Adipose tissue (tissue), 3 donors: ENCODE data around the gene RBM47. TPM values are rescaled to one million over a fixed set of nuclear protein-coding genes. Genes with fewer than 3 reads are reported as not detected.
"Not testable (repeated sequence)": the region's sequence is repeated elsewhere in the genome, so short reads cannot be mapped to it uniquely, and the experiment has no call there.

Source experiments
- H3K27ac ChIP-seq: one replicate; pipeline ENCODE4 v1.5.1; 2013; ENCODE audit warnings: low read depth, low read length
- WGBS, 3 donors: extraction: QIAGEN DNeasy Blood & Tissue Kit; methylation state at CpG; one replicate each; pipeline ENCODE4 v1.1.7; 2013; 5-methylcytosine and 5-hydroxymethylcytosine counted together
- polyA plus RNA-seq, 3 donors: library from polyadenylated mRNA; stranded (reverse); fragments of 200-250 nt; gene quantifications; one replicate each; pipeline ENCODE4 v1.2.3, GENCODE V29; 2013
- donor health status: healthy with polysubstance abuse.
- donor health status: Bipolar disorder and iron deficiency.
- donor health status: healthy.

The RBM47 gene
- polyA plus RNA-seq, 3 donors: 8.9 to 15.5 (median 11.5) TPM

DNA sequence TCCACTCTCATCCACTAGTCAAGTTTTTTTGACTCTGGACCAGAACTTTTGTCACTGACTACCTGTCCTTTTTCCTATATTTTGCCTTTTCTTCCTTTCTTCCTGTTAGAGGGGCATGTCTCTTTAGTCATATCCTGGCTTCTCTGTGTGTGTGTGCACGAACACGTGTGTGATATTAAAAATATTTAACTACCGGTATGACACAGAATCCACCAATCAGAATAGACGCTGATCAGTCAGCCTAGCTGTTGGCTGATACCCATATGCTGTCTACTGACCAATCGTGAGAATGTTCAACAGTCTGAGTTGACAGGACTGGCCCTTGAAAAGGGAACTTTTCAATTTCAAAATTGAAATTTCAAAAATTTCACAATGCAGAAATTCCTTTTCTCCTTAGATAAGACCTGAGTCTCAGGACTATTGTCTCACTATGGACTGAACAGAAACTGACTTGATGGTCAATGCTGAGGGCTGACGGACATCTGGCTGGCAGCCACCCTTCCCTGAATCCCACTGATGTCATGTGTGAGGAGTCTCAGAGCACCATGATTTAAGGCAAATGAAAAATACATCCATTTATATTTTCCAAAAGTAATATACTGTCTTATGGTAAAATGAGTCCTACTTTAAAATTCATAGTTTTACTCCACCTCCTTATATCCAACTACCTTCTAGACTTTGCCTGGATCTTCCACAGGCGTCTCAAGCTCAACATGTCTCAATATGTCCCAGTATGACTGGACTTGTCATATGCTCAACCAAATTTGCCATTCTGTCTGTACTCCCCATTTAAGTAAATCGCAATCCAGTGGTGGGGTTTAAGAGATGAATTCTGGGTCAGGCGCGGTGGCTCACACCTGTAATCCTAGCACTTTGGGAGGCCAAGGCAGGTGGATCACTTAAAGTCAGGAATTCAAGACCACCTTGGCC is 216.5 kb downstream of the RBM47 start:
- no peak overlapping the region for H3K27ac ChIP-seq
- WGBS, 3 donors: 66 to 83% (median 73%) methylated on average over 10 of the region's 10 CpGs

DNA sequence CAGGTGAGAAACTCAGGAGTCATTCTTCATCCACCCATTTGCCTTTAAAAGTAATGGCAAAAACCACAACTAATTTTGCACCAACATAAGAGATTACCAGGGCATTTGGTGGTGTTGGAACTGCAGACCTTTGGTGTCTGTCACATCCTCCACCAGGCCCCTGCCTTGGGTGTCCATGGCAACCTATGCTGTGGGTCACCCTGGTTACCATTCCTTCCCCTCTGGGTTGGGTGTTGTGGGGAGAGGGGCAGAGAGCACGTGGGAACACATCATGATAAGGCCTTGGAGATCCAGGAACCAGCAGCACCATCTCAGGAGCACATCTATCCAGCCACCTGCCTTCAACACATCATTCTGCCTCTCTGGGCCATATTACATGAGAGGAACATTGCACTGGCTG is 217.3 kb downstream of the RBM47 start:
- no peak overlapping the region for H3K27ac ChIP-seq
- WGBS, 3 donors: 50 to 62% (median 59%) methylated on average over 1 of the region's 1 CpG

GRCh38 chr4:40409835-40410234 is 219.8 kb downstream of the RBM47 start:
- WGBS, 3 donors: 74 to 88% (median 84%) methylated on average over 1 of the region's 1 CpG

GRCh38 chr4:40407468-40407867 is 222.2 kb downstream of the RBM47 start:
- 67 to 88% (median 84%) methylated on average over 3 of the region's 3 CpGs for WGBS, 3 donors
- H3K27ac ChIP-seq: not testable (repeated sequence)

More at GRCh38 chr4:40409835-40410234, 219.8 kb downstream of the RBM47 start:
- no peak overlapping the region for H3K27ac ChIP-seq

DNA sequence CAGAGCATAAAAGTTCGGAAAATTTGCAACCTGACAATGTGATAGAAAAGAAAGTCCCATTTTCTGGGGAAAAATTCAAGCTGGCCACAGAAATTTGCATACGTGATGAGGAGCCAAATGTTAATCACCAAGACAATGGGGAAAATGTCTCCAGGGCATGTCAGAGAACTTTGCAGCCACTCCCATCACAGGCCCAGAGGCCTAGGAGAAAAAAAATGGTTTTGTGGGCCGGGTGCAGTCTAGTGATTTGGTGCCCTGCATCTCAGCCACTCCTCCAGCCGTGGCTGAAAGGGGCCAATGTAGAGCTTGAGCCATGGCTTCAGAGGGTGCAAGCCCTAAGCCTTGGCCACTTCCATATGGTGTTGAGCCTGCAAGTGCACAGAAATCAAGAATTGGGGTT is 223.3 kb downstream of the RBM47 start:
- no peak overlapping the region for H3K27ac ChIP-seq
- WGBS, 3 donors: 91 to 98% (median 92%) methylated on average over 4 of the region's 4 CpGs

DNA sequence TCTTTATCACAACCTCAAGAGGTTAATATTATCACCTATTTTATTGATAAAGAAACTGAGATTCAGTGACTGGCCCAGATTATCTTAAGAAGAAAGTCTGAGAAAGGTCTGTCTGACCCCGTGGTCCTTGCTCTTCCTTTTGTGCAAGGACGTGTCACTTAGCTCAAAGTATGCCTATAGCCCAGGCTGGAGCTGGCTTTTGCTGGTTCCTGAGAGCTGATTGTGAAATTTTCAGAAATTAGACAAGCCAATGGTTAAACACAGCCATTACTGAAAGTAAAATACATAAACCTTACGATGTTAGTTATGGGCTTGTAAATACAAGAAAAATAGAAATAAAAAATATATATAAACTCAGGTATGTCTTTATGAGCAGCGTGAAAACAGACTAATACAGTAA is 224.5 kb downstream of the RBM47 start:
- 67 to 85% (median 77%) methylated on average over 4 of the region's 4 CpGs for WGBS, 3 donors
- no peak overlapping the region for H3K27ac ChIP-seq

- WGBS, 3 donors: 46 to 88% (median 87%) methylated on average over 5 of the region's 5 CpGs
- H3K27ac ChIP-seq: no peak overlapping the region
Measured at GRCh38 chr4:40403081-40403480, 226.6 kb downstream of the RBM47 start.

GRCh38 chr4:40402556-40402955 is 227.1 kb downstream of the RBM47 start:
- WGBS, 3 donors: 88% methylated on average over 1 of the region's 1 CpG
- no peak overlapping the region for H3K27ac ChIP-seq

GRCh38 chr4:40401631-40402030 is 228.0 kb downstream of the RBM47 start:
- no peak overlapping the region for H3K27ac ChIP-seq
- 70 to 75% (median 75%) methylated on average over 8 of the region's 8 CpGs for WGBS, 3 donors

DNA sequence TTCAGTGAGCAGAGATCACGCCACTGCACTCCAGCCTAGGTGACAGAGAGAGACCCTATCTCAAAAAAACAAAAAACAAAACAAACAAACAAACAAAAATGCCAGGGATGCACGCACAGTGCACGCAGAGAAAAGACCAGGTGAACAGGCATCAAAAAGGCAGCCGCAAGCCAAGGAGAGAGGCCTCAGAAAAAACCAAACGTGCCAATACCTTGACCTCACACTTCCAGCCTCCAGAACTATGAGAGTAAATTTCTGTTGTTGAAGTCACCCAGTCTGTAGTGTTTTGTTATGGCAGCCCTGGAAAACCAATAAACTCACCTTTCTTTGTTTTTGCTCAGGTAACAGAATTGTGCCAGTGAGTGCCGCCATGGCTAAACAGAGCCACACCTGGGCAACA is 228.6 kb downstream of the RBM47 start:
- H3K27ac ChIP-seq: no peak overlapping the region
- 93 to 98% (median 98%) methylated on average over 6 of the region's 6 CpGs for WGBS, 3 donors

- 83 to 99% (median 89%) methylated on average over 3 of the region's 3 CpGs for WGBS, 3 donors
- H3K27ac ChIP-seq: no peak overlapping the region
Measured at GRCh38 chr4:40399578-40399977, 230.1 kb downstream of the RBM47 start.

GRCh38 chr4:40395908-40396793 is 233.5 kb downstream of the RBM47 start:
- H3K27ac ChIP-seq: no peak overlapping the region
- WGBS, 3 donors: 48 to 54% (median 50%) methylated on average over 7 of the region's 7 CpGs

- no peak overlapping the region for H3K27ac ChIP-seq
- WGBS, 3 donors: 23 to 64% (median 56%) methylated on average over 4 of the region's 4 CpGs
Measured at GRCh38 chr4:40395166-40395900, 234.3 kb downstream of the RBM47 start.

GRCh38 chr4:40394236-40394635 is 235.4 kb downstream of the RBM47 start:
- 45 to 84% (median 53%) methylated on average over 6 of the region's 6 CpGs for WGBS, 3 donors
- H3K27ac ChIP-seq: no peak overlapping the region

DNA sequence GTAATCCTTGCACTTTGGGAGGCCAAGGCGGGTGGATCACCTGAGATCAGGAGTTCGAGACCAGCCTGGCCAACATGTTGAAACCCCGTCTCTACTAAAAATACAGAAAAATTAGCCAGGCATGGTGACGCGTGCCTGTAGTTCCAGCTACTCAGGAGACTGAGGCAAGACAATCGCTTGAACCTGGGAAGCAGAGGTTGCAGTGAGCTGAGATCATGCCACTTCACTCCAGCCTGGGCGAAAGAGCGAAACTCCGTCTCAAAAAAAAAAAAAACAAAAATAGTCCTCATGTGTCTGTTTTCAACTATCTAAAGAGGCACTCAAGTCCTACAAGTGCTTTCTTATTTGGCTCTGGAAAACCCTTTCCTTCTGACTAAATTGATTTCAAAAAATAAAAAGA is 237.4 kb downstream of the RBM47 start:
- H3K27ac ChIP-seq: not testable (repeated sequence)
- 96% methylated on average over 9 of the region's 9 CpGs for WGBS, 3 donors

- no peak overlapping the region for H3K27ac ChIP-seq
- WGBS, 3 donors: 69 to 92% (median 88%) methylated on average over 4 of the region's 4 CpGs
Measured at GRCh38 chr4:40389986-40390385, 239.7 kb downstream of the RBM47 start.

- H3K27ac ChIP-seq: no peak overlapping the region
- WGBS, 3 donors: 48 to 79% (median 56%) methylated on average over 6 of the region's 6 CpGs
Measured at GRCh38 chr4:40388239-40388638, 241.4 kb downstream of the RBM47 start.

GRCh38 chr4:40380647-40381046 is 249.0 kb downstream of the RBM47 start:
- H3K27ac ChIP-seq: no peak overlapping the region
- WGBS, 3 donors: 73 to 88% (median 80%) methylated on average over 5 of the region's 5 CpGs

DNA sequence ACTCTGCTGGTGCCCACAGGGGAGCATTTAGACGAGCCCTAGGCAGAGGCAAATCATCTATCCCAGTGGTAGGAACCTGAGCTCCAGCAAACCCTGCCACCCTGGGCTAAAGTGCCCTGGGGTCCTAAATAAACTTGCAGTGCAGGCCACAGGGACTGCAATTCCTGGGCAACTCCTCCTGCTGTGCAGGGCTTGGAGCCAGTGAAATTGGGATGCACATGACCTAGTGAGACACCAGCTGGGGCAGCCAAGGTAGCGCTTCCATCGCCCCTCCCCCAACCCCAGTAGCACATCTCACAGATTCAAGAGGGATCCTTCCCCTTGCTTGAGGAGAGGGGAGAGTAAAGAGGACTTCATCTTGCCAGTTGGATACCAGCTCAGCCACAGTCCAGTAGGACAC is 250.4 kb downstream of the RBM47 start:
- 66 to 78% (median 67%) methylated on average over 3 of the region's 3 CpGs for WGBS, 3 donors
- no peak overlapping the region for H3K27ac ChIP-seq
